SIG-M5 treated with dmso at 0.1 percent for 504 hours (cell line): ENCODE results near the gene EMC8.
"Not testable (repeated sequence)": the region's sequence is repeated elsewhere in the genome, so short reads cannot be mapped to it uniquely, and the experiment has no call there.

Experiments
- DNase-seq: peaks from one replicate; lab custom pipeline; 2025; ENCODE audit not compliant: unreplicated experiment; lab: John Stamatoyannopoulos, UW

The EMC8 gene

DNA sequence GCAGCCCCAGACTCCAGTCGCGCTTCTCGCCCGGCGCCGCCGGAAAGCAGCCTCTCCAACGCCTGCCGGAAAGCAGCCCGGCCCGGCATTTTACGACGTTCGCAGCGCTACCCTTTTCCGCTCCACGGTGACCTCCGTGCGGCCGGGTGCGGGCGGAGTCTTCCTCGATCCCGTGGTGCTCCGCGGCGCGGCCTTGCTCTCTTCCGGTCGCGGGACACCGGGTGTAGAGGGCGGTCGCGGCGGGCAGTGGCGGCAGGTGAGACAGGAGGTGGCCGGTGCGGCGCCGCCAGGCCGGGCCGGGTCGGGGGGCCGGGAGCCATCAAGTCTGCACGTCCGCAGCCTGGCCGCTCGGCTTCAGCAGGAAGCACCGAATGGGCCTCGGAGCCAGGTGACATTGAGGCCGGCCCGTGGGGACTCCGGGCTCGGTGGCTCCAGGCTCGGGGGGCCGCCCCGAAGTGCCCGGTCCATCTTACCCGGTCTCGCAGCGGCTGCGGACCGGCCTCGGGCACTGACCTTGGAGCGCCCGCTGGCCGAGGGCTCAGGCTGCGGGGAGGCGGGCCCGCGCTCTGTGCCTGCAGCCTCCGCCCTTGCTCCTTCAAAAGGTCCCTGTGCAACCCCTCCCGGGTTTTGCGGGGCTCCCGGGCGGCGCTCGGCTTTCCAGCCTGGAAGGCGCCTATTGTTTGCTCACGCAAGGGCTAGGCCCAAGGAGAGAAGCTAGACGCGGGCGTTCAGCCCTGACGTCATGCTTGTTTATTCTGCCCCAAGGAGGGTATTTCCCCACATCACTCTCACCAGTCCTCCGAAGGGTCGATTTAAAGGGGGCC is at the start of gene EMC8, which contains the start of gene COX4I1:
Gene EMC8, minus strand, starts transcription at position 48 of the 824 bp plus-strand sequence. CDS start 249 bp downstream, outside the sequence.
Gene COX4I1, plus strand, starts transcription at position 199 of the 824 bp plus-strand sequence. CDS start 1,511 bp downstream, outside the sequence.
- peak; percentile 89 for DNase-seq

DNA sequence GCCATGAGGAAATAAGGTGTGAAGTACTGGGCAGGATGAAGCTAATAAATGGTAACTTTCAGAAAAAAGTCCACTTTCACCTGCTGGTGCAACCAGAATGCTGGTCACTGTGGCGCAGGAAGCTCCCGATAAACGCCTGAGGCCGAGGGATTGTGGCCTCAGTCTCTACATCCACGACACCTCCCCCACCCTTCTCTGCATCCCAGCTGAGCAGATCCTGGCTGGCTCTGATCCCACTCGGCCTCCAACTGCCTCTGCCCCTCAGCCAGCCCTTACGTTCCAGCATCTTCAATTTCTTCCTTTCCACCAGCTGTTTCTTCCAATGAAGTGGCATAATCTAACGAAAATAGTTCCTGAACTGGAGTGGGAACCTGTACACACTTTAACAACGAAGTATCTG is 49.6 kb upstream of the EMC8 start:
- no peak for DNase-seq

GRCh38 chr16:85847681-85848601 is 48.6 kb upstream of the EMC8 start:
- no peak for DNase-seq

DNA sequence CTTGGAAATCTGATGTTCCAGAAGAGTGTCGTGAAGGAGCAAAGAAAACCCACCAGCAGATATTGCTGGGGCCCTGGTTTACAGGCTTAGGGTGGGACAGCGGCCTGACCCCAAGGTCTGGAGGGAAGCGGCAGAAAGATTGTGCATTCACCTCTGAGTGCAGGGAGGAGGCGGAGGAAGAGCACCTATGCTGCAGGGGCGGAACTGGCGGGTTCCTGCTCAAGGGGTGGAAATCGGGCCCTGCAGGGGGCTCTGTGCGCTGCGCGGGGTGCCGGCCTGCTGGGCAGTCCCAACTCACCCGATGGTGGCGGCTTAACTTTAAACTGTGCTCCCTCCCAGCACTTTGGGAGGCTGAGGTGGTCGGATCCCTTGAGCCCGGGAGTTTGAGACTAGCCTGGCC is 47.7 kb upstream of the EMC8 start:
- DNase-seq: no peak

DNA sequence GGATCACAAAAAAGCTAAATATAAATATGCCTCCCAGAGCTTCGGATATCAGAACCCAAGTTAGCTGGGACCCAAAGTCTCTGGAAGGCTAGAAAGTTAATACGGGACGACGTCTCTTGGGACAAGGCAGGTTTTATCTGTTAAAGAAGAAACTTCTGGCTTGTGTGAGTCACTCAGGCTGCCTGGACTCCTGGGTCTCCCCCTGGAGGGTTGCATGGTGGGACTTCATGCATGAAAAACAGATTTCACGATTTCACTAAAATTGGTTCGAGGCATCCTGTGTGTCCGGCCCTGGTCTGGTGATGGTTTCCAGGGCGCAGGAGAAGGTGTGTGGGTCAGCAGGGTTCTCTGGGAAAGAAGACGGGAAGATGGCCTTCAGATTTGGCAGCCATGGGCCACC is 47.1 kb upstream of the EMC8 start:
- no peak for DNase-seq

DNA sequence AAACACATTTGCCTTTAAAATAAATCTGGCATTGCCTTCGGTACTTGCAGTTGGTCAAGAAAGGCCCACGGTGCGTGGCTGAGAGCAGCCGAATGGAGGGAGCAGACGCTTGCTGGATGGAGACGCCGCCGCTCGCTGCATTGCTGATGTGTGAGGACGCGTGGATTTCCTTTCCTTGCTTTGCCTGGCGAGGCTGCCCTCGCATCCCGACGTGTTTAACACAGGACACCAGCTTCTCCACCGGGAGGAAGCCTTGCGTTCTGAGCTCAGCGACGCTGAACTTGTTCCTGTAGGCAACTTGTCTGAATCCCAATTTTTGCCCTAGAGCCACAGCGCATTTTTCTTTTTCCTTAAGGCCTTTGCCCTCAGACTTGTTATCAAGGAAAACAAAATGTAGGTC is 45.9 kb upstream of the EMC8 start:
- DNase-seq: no peak

GRCh38 chr16:85844786-85845185 is 45.4 kb upstream of the EMC8 start:
- peak; percentile 39 for DNase-seq

DNA sequence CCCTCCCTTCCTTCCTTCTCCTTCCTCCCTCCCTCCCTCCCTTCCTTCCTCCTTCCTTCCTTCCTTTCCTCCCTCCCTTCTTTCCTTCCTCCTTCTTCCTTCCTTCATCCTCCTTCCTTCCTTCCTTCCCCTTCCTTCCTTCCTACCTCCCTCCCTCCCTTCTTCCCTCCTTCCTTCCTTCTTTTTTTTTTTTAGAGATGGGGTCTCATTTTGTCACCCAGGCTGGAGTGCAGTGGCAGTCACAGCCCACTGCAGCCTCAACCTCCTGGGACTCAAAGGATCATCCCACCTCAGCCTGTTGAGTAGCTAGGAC is 44.8 kb upstream of the EMC8 start:
- DNase-seq: no peak

- DNase-seq: no peak
These were observed 44.3 kb upstream of the EMC8 start for GRCh38 chr16:85843471-85844168.

GRCh38 chr16:85842848-85843247 is 43.5 kb upstream of the EMC8 start:
- no peak for DNase-seq

DNA sequence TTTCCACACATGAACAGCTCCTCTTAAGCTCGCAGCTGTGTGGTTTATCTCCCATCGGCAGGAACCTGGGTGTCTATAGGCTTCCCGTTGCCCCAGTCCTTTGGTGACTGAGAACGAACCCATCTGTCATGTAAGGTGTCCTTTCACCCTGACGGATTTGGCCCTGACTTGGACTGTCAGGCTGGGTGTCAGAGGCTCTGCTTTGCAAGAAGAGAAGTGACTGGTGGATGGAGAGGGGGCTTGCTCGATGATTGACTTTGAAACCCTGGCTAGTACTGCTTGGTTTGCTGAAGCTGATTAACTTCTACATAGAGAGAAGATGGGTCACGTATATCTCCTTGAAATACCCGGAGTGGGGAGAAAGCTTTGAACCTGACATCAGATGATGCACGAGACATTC is 43.1 kb upstream of the EMC8 start:
- DNase-seq: no peak

DNA sequence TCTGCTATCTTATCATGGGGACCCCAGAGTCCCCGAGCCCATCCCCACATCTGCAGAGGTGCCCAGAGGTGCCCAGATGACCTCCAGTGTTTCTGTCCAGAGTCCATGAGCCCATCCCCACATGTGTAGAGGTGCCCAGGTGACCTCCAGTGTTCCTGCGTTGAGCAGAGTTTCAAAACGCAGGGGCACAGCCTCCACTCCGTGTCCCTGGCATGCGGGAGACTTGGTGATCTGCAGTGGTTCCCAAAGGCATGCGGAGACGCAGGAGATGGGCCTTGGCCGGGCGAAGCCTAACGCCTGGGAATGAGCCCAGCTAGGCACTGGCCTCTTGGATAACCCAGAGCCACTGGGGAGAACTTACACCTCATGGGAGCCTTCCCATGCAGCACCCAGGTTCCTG is 41.5 kb upstream of the EMC8 start:
- no peak for DNase-seq

- no peak for DNase-seq
These were observed 41.1 kb upstream of the EMC8 start for GRCh38 chr16:85840395-85840794.

- no peak for DNase-seq
These were observed 40.4 kb upstream of the EMC8 start for GRCh38 chr16:85839681-85840240.

DNA sequence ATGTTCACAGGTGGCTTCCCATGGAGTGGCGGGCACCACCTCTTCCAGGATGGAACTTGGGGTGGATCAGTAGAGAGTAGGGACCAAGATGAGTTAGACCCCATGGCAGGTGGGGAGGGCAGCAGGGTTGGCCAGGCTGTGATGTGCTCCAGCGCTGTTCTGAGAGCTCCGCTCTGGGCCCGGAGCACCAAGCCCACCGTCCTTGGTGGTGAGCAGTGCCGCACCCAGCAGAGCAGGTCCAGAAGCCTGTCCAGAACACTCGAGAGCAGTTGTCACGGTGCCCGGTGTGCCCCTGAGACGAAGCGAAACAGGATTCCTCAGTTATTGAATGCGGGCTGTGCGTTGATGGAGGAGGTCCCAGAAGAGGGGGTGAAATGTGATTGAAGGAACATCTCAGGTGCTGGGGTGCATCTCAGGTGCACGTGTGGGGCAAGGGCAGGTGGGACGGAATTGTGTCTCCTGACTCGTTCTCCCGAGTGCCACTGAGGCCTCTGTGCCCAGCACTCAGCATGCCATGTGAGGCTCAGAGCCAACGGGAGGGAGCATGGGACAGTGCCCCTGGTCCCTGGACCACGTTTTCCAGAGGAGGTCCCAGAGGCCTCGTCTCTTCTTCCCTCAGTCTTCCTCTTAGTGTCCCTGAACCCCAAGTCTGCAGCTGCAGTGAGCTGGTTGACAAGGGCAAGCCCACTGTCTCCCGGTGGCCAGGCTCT is 39.7 kb upstream of the EMC8 start:
- no peak for DNase-seq

GRCh38 chr16:85838381-85838780 is 39.0 kb upstream of the EMC8 start:
- peak; percentile 84 for DNase-seq

- not testable (repeated sequence) for DNase-seq
These were observed 38.3 kb upstream of the EMC8 start for GRCh38 chr16:85837654-85838053.

- peak; percentile 32 for DNase-seq
These were observed 37.6 kb upstream of the EMC8 start for GRCh38 chr16:85836706-85837582.

GRCh38 chr16:85835956-85836705 is 36.8 kb upstream of the EMC8 start:
- no peak for DNase-seq
